Uterus (tissue), 4 donors: ENCODE results near the gene LPCAT2. TPM values are rescaled to one million over a fixed set of nuclear protein-coding genes. Genes with fewer than 3 reads are reported as not detected.

Source experiments
- DNase-seq, 2 donors: peaks; one replicate each; pipeline ENCODE4 v3.0.0-alpha.2; 2019 to 2020
- H3K27ac ChIP-seq, 2 donors: fragments of 200-600 bp; sonication (generic); 1 replicate in 1 of 2; 2 replicates in 1 of 2; pipeline ENCODE4 v1.5.1; 2016 to 2018
- H3K27me3 ChIP-seq, 2 donors: fragments of 200-600 bp; sonication (generic); one replicate each; pipeline ENCODE4 v1.5.1; 2018 to 2019; ENCODE audit warnings: control low read depth in 1 of 2
- H3K36me3 ChIP-seq, 2 donors: fragments of 200-600 bp; sonication (generic); one replicate each; pipeline ENCODE4 v1.5.1; 2019; ENCODE audit warnings: control low read depth in 1 of 2
- H3K4me1 ChIP-seq, 2 donors: fragments of 200-600 bp; sonication (generic); one replicate each; pipeline ENCODE4 v1.5.1; 2018 to 2019; ENCODE audit warnings: control low read depth in 1 of 2
- H3K4me3 ChIP-seq, 2 donors: fragments of 200-600 bp; sonication (generic); 1 replicate in 1 of 2; 2 replicates in 1 of 2; pipeline ENCODE4 v1.5.1; 2018 to 2019; ENCODE audit warnings: mild to moderate bottlenecking in 1 of 2
- H3K9me3 ChIP-seq, 2 donors: fragments of 200-600 bp; sonication (generic); one replicate each; pipeline ENCODE4 v1.5.1; 2019; ENCODE audit warnings: control low read depth in 1 of 2
- POLR2A ChIP-seq, 2 donors: fragments of 450-650 bp; IDR thresholded peaks; one replicate each; pipeline ENCODE4 v1.6.1; 2016; ENCODE audit warnings: antibody characterized with exemption in 2 of 2, mild to moderate bottlenecking in 1 of 2, moderate library complexity in 1 of 2
- intact Hi-C: fragments of 100-400 bp; cut with DNase I; formaldehyde crosslinking; loops from one replicate; pipeline ENCODE4 v1.15.1; 2023; ENCODE audit warnings: low total_unique reads
- total RNA-seq, 4 donors: library from RNA; depleted of rRNA in 3 of 4; stranded (reverse); fragments of >200 nt in 3 of 4; gene quantifications; one replicate each; pipeline versions ENCODE4 v1.1.0 to v1.2.4, GENCODE V29; 2014 to 2023
- TF ChIP-seq, protein P1 (sequence below), 4 experiments: fragments of 200-600 bp in 2 of 4; fragments of 450-650 bp in 2 of 4; sonication (generic) in 2 of 4; IDR thresholded peaks; one replicate each; pipeline ENCODE4 v1.5.1; 2016 to 2019; ENCODE audit warnings: antibody characterized with exemption in 4 of 4, mild to moderate bottlenecking in 2 of 4, moderate library complexity in 1 of 4
- donor health status: DM: yes; HTN: yes; CAD: no.

LPCAT2 gene
- total RNA-seq, 4 donors from 2014 or later, result 28.8 to 52.9 (median 36.3) TPM

DNA sequence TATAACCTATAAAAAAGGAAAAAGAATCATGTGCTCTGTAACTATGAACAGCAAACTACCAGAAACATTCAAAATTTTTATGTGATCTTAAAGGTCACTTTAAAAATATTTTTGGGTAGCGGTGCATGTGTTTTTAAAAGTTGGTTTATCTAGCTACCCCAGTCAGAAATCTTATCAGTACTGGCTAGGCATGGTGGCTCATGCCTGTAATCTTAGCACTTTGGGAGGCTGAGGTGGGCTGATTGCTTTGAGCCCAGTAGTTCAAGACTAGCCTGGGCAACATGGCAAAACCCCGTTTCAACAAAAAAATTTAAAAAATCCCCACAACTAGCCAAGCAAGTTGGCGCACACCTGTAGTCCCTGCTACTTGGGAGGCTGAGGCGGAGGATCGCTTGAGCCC lies 61.3 kb downstream of the LPCAT2 start:
- H3K36me3 ChIP-seq, result no peaks in the 10 kb centered on the region
- TF ChIP-seq POLR2A (IDR thresholded peaks at IDR 0.05), result no peak
- TF ChIP-seq, protein P1, sequence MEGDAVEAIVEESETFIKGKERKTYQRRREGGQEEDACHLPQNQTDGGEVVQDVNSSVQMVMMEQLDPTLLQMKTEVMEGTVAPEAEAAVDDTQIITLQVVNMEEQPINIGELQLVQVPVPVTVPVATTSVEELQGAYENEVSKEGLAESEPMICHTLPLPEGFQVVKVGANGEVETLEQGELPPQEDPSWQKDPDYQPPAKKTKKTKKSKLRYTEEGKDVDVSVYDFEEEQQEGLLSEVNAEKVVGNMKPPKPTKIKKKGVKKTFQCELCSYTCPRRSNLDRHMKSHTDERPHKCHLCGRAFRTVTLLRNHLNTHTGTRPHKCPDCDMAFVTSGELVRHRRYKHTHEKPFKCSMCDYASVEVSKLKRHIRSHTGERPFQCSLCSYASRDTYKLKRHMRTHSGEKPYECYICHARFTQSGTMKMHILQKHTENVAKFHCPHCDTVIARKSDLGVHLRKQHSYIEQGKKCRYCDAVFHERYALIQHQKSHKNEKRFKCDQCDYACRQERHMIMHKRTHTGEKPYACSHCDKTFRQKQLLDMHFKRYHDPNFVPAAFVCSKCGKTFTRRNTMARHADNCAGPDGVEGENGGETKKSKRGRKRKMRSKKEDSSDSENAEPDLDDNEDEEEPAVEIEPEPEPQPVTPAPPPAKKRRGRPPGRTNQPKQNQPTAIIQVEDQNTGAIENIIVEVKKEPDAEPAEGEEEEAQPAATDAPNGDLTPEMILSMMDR (IDR thresholded peaks at IDR 0.05), result no peak
- H3K27me3 ChIP-seq, result no peaks in the 10 kb centered on the region
- no peaks in the 10 kb centered on the region for H3K4me1 ChIP-seq
- H3K9me3 ChIP-seq, result no peaks in the 10 kb centered on the region
- intact Hi-C loops, result no loop called here
- no peak for DNase-seq
- H3K27ac ChIP-seq, result no peak overlapping the region
- no peak overlapping the region for H3K4me3 ChIP-seq

DNA sequence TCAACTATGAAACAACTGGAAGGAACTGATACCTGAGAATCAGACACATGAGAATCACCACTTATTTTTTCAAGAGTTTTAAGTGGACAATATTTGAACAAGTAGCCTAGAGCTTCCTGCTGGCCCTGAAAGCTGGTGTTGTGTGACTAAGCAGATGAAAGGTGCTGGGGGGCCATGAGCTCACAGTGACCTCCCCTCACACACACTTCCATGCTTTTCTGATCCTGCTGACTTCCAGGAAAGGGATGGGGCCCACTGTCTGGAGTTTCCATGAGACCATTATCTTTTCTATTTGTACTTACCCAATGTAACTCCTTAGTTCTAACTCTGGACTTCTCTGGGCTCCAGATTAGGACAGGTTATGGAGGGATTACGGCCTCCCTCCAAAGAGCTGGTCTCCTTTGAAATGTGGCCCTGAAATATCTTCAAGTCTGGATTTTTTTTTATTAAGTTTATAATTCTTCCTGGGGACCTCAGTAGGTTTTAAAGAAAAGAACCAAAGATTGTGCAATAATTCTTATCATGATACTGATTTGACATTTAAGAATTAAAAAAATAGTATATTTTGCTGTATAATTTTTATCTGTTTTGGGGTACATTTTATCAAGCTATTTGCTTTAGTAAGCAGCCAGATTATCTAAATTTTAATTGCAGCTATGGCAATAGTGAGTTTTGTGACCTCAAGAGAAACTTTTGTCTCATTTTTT lies 62.5 kb downstream of the LPCAT2 start:
- Histone ChIP-seq H3K27me3 (no peaks in the 10 kb centered on the region), H3K36me3 (no peaks in the 10 kb centered on the region), H3K4me1 (no peaks in the 10 kb centered on the region), H3K9me3 (no peaks in the 10 kb centered on the region), H3K4me3 (no peak overlapping the region), H3K27ac (no peak overlapping the region)
- TF ChIP-seq POLR2A (IDR thresholded peaks at IDR 0.05), result no peak
- TF ChIP-seq, protein P1 (IDR thresholded peaks at IDR 0.05), result no peak
- DNase-seq, result no peak
- intact Hi-C loops, result no loop called here

DNA sequence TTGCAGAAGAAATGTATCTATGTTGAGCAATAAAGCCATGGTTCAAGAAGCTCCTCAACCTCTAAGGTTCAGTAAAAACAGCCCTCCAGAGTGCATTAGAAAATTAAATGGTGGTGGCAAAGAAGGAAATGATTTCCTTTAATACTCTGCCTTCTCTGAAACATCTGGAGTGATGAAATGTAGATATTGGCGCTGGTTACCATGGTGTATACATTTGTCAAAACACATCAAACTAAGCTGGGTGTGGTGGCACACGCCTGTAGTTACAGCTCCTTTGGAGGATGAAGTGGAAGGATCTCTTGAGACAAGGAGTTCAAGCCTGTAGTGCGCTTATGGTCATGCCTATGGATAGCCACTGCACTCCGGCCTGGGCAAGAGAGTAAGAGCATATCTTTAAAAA lies 63.6 kb downstream of the LPCAT2 start:
- Histone ChIP-seq H3K27me3 (no peaks in the 10 kb centered on the region), H3K4me1 (no peaks in the 10 kb centered on the region), H3K27ac (no peak overlapping the region), H3K36me3 (no peaks in the 10 kb centered on the region), H3K4me3 (no peak overlapping the region), H3K9me3 (no peaks in the 10 kb centered on the region)
- intact Hi-C loops, result no loop called here
- TF ChIP-seq, protein P1 (IDR thresholded peaks at IDR 0.05), result no peak
- no peak for TF ChIP-seq POLR2A (IDR thresholded peaks at IDR 0.05)
- DNase-seq, result no peak

DNA sequence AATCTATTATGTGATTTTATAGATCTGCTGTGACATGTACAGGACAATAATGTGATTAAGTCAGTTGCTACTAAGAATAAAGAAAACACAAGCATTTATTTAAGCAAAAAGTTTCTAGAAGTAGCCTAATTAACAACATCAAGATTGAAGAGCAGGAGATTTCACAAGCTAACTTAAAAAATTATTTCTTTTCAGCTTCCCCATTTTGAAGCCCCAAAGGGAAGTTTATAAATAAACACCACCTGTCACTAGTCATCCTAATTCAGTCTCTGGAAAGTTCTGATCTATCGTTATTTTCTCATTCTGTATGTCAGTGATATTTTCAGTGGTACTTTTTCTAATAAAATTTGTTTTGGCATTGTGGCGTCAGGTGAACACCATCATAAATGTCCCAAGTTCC lies 65.9 kb downstream of the LPCAT2 start:
- Histone ChIP-seq H3K27ac (peak overlapping the region in 1 of 2 donors; percentile 18), H3K27me3 (no peaks in the 10 kb centered on the region), H3K36me3 (no peaks in the 10 kb centered on the region), H3K4me3 (no peak overlapping the region), H3K9me3 (no peaks in the 10 kb centered on the region), H3K4me1 (no peaks in the 10 kb centered on the region)
- intact Hi-C loops, result no loop called here
- DNase-seq, result no peak
- TF ChIP-seq, protein P1 (IDR thresholded peaks at IDR 0.05), result no peak
- no peak for TF ChIP-seq POLR2A (IDR thresholded peaks at IDR 0.05)

DNA sequence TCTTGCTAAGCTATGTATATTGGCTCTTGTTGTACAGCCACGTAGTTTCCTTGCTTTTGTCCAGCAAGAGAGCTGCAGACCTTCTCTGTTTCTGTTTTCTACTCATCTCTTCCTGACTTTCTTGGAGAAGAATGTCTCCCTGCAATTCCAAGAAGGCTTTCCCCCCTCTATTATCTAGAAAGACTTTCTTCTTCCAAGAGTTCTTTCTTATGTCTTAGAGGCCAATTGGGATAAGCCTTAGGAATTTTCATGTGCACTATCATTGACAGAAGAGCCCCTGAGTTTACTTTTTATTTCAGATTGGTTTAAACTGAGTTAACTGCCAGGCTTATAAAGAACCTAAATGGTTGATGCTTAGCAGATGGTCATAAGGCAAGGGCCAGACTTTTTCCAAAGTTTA lies 66.6 kb downstream of the LPCAT2 start:
- Histone ChIP-seq H3K9me3 (no peaks in the 10 kb centered on the region), H3K27ac (peak overlapping the region in 1 of 2 donors; percentile 18), H3K4me1 (no peaks in the 10 kb centered on the region), H3K36me3 (no peaks in the 10 kb centered on the region), H3K4me3 (no peak overlapping the region), H3K27me3 (no peaks in the 10 kb centered on the region)
- intact Hi-C loops, result no loop called here
- TF ChIP-seq, protein P1 (IDR thresholded peaks at IDR 0.05), result no peak
- no peak for TF ChIP-seq POLR2A (IDR thresholded peaks at IDR 0.05)
- no peak for DNase-seq
